ENCODE data around the gene TTC7B.
"Not testable (repeated sequence)": the region's sequence is repeated elsewhere in the genome, so short reads cannot be mapped to it uniquely, and the experiment has no call there.

Gene TTC7B

GRCh38 chr14:90541076-90541634 is 275.1 kb downstream of the TTC7B start:
- DNase-seq (ENCODE audit: low spot score): no peak

GRCh38 chr14:90540437-90540836 is 275.8 kb downstream of the TTC7B start:
- DNase-seq (ENCODE audit: low spot score): no peak

- no peak for DNase-seq (ENCODE audit: low spot score)
Measured at GRCh38 chr14:90539996-90540395, 276.2 kb downstream of the TTC7B start.

GRCh38 chr14:90539496-90539775 is 276.8 kb downstream of the TTC7B start:
- DNase-seq (ENCODE audit: low spot score): no peak

GRCh38 chr14:90538716-90539495 is 277.3 kb downstream of the TTC7B start:
- DNase-seq (ENCODE audit: low spot score): no peak

GRCh38 chr14:90538095-90538494 is 278.1 kb downstream of the TTC7B start:
- no peak for DNase-seq (ENCODE audit: low spot score)

GRCh38 chr14:90536511-90537191 is 279.6 kb downstream of the TTC7B start:
- DNase-seq (ENCODE audit: low spot score): no peak

GRCh38 chr14:90536092-90536491 is 280.1 kb downstream of the TTC7B start:
- no peak for DNase-seq (ENCODE audit: low spot score)

- no peak for DNase-seq (ENCODE audit: low spot score)
Measured at GRCh38 chr14:90535556-90536090, 280.6 kb downstream of the TTC7B start.

GRCh38 chr14:90534838-90535555 is 281.2 kb downstream of the TTC7B start:
- DNase-seq (ENCODE audit: low spot score): no peak

GRCh38 chr14:90534091-90534837 is 282.0 kb downstream of the TTC7B start:
- no peak for DNase-seq (ENCODE audit: low spot score)

GRCh38 chr14:90533591-90534021 is 282.6 kb downstream of the TTC7B start:
- no peak for DNase-seq (ENCODE audit: low spot score)

- no peak for DNase-seq (ENCODE audit: low spot score)
Measured at GRCh38 chr14:90532826-90533525, 283.3 kb downstream of the TTC7B start.

- no peak for DNase-seq (ENCODE audit: low spot score)
Measured at GRCh38 chr14:90531497-90531896, 284.7 kb downstream of the TTC7B start.

- DNase-seq (ENCODE audit: low spot score): no peak
Measured at GRCh38 chr14:90530523-90530922, 285.7 kb downstream of the TTC7B start.

GRCh38 chr14:90527978-90528377 is 288.3 kb downstream of the TTC7B start:
- no peak for DNase-seq (ENCODE audit: low spot score)

- not testable (repeated sequence) for DNase-seq (ENCODE audit: low spot score)
Measured at GRCh38 chr14:90526536-90526935, 289.7 kb downstream of the TTC7B start.

- DNase-seq (ENCODE audit: low spot score): not testable (repeated sequence)
Measured at GRCh38 chr14:90525353-90526028, 290.7 kb downstream of the TTC7B start.

- no peak for DNase-seq (ENCODE audit: low spot score)
Measured at GRCh38 chr14:90523961-90524875, 292.0 kb downstream of the TTC7B start.
